GM10266 (cell line): Measurements from ENCODE around the gene TRAF3.

Source experiments
- DNase-seq: peaks from one replicate; pipeline ENCODE4 v3.0.0; 2012; ENCODE audit errors: extremely low spot score
- TF ChIP-seq, protein P1 (sequence below): IDR thresholded peaks from 2 replicates; pipeline ENCODE4 v1.5.1; 2012; ENCODE audit warnings: mild to moderate bottlenecking, low read depth; ENCODE audit not compliant: control insufficient read depth, insufficient read depth; ENCODE audit errors: missing control alignments

The TRAF3 gene

DNA sequence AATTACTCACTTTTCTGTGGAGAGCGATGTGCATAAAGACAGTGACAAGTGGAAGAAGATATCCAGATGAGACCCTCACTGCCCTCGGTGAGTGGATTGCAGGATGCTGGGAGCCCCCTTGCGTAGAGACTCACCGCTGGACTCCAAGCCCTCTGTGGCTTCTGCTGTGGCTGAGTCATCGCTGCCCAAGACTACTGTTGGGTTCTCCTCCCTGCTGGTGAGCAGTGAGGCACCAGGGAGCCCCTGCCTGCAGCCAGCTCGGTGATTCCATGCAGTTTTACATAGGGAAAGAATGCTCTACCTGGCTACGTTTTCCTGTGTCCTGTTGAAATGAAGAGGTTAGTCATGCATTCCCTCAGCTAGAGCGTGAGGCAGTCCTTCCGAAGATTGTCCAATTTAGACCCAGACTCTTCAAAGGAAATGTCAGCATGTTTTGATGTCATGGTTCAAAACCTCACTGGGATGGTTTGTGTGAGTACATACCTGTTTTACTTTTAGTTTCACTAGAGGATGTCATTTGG lies 28.2 kb downstream of the TRAF3 start:
- DNase-seq = no peak
- TF ChIP-seq, protein P1, sequence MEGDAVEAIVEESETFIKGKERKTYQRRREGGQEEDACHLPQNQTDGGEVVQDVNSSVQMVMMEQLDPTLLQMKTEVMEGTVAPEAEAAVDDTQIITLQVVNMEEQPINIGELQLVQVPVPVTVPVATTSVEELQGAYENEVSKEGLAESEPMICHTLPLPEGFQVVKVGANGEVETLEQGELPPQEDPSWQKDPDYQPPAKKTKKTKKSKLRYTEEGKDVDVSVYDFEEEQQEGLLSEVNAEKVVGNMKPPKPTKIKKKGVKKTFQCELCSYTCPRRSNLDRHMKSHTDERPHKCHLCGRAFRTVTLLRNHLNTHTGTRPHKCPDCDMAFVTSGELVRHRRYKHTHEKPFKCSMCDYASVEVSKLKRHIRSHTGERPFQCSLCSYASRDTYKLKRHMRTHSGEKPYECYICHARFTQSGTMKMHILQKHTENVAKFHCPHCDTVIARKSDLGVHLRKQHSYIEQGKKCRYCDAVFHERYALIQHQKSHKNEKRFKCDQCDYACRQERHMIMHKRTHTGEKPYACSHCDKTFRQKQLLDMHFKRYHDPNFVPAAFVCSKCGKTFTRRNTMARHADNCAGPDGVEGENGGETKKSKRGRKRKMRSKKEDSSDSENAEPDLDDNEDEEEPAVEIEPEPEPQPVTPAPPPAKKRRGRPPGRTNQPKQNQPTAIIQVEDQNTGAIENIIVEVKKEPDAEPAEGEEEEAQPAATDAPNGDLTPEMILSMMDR = peak; percentile 21

GRCh38 chr14:102805941-102806340 lies 28.7 kb downstream of the TRAF3 start:
- TF ChIP-seq, protein P1 = peak; percentile 23
- no peak for DNase-seq

DNA sequence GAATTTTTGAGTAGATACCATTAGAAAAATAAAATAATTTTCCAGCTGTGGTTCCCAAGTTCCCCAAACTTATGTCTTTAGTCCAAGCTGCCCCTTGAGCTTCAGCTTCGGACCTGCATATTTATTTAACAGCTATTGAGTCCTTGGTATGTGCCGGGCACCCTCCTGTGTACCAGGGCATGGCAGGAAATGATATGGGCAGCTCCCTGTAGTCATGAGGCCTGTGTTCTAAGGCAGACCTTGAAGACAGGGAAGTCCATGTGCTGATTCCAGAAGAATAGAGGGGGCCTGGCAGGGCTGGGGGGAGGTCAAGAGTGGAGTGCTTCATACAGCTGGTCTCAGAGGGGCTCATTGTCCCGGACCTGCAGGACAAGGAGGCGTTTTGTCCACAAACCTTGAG lies 29.2 kb downstream of the TRAF3 start:
- DNase-seq = no peak
- TF ChIP-seq, protein P1 = no peak

DNA sequence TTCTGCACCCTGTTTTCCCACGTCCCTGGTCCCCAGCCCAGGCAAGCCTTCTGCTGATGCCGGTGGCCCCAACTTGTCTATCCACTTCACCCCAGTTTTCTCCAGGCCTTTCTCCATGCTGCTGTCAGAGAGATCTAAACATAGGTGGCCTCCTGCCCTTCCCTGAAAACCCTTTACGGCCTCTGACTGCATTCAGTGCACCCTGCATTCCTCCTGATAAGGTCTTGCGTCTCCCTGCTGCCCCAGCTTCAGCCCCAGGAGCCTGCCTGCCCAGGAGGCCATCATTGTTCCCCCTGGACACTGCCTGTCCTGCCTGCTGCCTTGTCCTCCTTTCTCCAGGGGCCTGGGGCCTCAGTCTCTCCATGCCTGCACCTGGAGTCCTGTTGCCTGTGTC lies 29.8 kb downstream of the TRAF3 start:
- no peak for DNase-seq
- TF ChIP-seq, protein P1 = no peak

DNA sequence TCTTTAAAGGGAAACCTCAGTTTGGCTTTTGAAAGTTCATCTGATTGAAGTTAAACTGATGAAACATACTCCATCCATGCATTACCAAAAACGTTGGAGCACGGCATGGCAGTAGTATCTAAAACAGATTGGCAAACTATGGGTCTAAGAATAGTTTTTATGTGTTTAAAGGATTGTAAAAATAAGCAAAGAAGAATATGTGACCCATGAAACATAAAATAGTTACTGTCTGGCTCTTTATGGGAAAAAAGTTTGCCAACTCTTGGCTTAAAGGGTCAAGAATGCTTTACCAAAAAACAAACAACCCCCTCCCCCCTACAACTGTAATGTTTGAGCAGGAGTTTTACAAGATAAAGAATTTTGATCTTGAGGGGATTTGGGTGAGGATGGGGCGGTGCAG lies 32.6 kb downstream of the TRAF3 start:
- no peak for DNase-seq
- TF ChIP-seq, protein P1 = no peak

DNA sequence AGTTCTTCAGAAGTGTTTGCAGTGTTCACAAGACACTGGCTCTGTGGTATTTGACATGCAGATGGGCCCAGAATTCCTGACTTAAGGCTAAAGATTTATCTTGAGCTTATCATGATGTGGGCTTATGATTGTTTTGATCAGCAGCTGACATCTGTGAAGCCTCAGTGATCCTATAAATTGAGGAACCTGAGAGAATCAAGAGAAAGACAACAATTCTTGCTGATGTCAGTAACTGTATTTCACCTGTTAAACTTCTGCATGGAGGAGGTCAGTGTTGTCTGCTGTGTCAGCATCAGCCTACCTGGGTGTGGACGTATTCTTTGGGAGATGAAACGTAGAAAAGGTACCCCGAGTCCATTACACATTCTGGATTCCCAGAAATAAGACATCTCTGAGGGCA lies 33.3 kb downstream of the TRAF3 start:
- DNase-seq = no peak
- TF ChIP-seq, protein P1 = no peak

DNA sequence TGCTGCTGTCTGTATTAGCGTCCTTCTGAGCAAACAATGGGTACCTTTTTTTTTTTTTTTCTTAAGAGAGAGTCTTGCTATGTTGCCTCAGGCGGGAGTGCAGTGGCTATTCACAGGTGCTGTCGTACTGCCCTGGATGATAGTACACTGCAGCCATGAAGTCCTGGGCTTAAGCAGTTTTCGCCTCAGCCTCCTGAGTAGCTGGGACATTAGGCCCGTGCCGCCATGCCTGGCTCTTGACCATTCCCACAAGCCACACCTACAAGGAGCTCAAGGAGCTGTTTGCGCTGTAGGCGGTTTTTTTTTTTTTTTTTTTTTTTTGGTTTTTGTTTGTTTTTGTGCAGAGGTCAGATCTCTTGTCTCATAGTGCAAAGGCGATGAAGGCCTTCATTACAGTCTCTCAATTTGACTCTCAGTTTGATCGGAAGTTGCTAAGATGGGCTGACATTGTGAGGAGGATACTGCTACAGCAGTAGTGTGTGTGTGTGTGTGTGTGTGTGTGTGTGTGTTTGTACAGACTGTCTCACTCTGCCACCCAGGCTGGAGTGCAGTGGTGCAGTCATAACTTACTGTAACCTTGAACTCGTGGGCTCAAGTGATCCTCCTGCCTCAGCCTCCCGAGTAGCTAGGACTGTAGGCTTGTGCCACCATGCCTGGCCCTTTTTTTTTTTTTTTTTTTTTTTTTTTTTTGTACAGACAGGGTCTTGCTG lies 34.2 kb downstream of the TRAF3 start:
- DNase-seq = no peak
- TF ChIP-seq, protein P1 = no peak
